NCI-H510A treated with DMSO at 0.1 percent for 48 hours (cell line): ENCODE data around the gene RAD23A.

Experiments used
- DNase-seq: peaks from one replicate; lab custom pipeline; 2025; lab: John Stamatoyannopoulos, UW

The RAD23A gene

DNA sequence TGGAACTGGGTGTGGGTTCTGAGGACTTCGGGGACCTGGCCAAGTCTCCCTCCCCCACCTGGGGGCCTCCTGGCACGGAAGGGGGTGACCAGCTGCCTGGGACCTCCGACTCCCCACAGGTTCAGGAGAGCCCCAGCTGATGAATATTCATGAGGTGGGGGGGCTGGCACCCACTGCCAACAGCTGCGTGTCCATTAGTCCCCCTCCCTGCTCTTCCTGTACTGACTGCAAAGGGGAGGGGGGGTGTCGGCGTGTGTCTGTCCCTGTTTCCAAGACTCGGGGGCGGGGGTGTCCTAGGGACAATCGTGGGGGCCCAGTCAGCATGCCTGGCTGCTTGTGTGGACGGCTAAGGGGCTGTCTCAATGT is 39.0 kb downstream of the RAD23A start:
- no peak for DNase-seq

DNA sequence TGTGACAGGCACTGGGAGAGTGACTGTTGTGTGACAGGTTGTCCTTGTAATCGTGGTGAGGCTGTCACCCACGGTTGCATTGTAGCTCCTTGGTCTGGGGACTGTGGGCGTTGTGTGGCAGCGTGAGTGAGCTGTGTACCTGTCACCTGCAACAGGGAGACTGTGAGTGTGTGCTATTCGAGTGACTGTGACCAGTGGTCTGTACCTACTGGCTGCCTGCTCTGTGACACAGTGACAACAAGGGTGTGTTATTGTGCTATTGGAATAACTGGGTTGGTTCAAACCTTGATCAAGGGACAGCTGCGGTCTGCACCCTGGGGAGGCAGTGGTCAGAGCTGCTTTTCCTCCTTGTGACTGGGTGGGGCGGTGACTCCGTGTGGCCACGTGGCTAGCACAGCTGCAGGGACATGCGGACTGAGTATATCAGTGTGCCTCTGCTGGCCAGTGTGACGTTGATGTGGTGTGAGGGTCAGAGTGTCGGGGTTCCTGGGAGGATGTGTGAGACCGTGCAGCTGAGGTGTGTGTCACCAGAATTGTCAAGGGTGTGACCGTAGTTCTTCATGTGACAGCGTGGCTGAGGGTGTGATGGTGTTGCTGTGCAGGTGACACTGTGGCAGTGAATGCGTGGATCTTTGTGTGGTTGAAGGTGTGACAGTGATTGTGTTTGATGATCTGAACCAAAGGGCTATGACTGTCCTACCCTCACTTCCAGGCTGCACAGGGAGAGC is 39.6 kb downstream of the RAD23A start:
- peak; percentile 47 for DNase-seq

DNA sequence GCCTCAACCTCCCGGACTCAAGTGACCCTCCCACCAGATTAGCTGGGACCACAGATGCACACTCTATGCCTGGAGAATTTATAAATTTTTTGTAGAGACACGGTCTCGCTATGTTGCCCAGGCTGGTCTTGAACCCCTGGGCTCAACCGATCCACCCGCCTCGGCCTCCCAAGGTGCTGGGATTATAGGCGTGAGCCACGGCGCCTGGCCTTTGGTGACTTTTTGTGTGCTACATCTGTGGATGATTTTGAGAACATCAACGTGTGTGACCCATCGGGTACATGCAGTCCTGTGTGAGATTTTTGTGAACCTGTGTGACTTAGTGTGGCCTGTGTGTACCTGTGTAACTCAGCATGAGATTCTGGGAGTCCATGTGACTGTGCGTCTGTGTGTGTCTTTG is 41.1 kb downstream of the RAD23A start:
- DNase-seq: no peak

DNA sequence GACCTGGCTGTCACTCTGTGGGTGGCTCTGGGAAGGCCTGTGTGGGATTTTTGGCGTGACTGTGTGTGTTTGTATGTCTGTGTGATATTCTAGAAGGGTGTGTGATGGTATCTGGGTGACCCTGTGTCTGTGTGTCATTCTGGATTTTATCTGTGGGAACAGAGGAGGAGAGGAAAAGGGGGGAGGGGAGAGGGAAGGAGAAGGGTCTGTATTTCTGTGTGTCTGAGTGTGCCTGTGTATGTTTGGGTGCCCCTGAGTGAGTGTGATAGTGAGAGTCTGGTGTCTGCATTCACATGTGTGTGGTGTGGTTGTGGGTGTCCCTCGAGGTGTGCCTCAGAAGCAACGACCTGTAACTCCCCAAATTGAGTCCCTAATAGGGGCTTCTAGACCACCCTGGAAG is 41.5 kb downstream of the RAD23A start:
- DNase-seq: no peak

DNA sequence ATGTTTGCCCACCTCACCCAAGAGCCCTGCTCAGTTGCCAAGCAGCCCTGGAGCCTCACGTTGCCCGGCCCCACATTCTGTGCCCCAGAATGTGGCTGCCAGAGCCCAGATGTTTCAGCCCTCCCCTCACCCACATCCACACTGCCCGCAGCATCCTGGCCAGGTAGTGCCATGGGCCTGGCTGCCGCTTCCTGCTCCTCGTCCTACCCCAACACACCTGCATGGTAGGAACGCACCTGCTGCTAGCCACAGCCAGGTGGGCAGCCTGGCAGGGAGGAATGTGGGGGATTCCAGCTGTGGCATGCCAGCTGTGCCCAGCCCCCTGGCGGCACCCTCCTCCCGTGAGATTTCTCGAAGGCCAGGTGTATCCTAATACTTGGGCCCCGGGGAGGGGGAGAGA is 42.1 kb downstream of the RAD23A start:
- DNase-seq: peak; percentile 19

DNA sequence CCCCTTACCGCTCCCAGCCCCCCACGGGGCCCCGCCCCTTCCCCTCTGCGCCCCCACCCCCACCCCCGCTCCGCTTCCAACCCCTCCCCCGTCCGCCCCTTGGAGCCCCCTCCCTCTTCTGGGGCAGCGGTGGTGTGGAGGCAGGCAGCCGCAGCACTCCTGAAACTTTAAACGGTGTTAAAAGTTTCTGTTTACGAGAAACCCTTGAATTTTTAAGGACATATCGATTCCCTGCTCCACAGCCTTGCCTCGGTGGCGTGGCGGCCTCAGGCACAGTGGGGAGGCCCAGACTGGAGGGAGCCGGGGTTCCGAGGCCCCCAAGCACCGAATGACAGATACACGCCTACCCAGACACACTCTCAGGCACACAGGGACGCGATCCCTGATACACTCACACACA is 44.8 kb downstream of the RAD23A start:
- DNase-seq: no peak

DNA sequence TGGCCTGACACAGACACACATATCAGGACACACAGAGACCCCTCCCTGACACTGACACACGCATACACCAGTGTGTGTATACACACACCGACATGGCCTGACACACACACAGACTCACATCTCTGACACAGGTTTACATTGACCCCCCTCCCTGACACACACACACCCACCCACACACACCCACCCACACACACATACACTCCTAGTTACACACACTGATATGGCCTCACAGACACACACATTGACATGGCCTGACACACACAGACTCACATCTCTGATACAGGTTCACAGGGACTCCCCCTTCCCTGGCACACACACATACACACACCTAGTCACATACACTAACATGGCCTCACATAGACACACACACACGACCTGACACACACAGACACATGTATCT is 45.2 kb downstream of the RAD23A start:
- no peak for DNase-seq

DNA sequence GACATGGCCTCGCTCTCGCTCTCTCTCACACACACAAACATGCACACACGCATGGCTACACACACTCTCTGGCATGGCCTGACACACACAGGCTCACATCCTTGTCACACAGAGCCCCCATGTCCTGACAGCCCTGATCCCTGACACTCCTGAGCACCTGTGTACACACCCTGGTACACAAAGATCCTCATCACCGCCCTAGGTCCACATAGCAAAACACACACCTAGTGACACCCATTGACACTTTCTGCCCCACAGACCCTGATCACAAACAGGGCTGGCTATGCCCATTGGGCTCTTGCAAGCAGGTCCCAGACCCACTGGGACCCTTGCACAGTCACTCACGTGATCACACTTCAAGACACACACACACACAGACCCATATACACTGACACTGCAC is 45.6 kb downstream of the RAD23A start:
- no peak for DNase-seq

DNA sequence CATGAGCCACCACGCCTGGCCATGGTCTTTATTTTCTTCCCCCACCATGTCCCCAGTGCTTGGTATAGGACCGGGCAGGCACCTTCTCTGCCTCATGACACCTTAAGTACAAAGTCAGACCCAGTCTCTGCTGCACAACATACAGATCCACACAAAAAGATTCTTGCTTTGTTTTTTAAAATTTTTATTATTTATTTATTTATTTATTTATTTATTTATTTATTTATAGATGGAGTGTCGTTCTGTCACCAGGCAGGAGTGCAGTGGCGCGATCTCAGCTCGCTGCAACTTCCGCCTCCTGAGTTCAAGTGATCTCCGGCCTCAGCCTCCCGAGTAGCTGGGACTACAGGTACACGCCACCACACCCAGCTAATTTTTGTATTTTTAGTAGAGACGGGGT is 47.1 kb downstream of the RAD23A start:
- no peak for DNase-seq

DNA sequence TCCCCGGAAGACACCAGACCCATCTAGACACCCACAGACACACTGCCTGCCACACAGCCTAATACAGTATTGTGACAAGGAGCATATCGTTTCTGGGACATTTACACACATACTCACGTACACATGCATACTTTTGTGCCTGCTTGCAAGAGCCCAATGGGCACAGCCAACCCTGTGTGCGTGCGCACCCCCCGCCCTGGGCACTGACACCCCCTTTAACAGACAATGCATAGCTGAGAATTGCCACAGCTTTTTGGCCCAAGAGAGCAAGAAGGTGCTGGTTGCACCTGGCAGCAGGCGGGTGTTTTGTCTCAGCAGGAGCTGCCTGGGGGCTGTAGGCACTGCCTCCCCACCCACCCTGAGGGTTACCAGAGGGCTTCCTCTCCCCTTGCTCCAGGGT is 47.9 kb downstream of the RAD23A start:
- no peak for DNase-seq

DNA sequence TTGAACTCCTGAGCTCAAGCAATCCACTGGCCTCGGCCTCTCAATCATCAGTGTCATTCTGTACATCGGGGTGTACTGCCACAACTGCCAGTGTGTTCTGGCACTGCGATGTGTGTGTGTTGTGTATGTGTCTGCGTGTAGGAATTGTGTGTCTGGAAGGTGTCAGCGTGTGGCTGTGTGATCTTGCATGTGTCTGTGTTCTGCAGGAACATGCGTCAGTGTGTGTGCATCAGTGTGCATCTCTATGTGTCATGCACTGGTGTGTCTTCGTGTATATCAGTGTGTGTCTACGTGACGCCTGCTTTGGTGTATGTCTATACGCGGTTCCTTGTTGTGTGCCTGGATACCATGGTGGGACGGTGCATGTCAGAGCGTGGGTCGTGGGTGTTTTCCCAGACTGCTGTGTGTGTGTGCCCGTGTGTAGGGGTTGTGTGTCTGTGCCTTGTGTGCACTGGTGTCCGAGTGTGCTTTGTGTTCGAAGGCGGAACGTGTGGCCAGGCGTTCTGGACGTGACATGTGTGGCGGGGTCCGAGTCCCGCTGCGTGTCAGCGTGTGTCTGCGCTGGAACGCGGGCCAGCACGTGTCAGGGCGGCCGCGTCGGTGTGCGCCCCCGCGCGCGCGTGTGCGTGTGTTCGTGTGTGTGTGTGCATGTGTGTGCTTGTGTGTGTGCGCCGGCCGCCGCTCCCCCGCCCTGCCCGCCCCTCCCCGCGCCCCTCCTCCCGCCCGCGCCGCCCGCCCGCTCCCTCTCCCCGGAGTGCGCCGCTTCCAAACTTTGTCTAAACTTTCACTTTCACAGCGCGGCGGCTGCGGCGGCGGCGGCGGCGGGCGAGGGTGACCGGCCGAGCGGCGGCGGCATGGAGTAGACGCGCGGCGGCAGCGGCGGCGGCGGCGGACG is 49.3 kb downstream of the RAD23A start, which contains the start of gene NFIX:
TSS of gene NFIX (plus strand) at position 775 of the 895 bp plus-strand sequence. CDS start 363 bp downstream, outside the sequence.
- peak; percentile 6 for DNase-seq

DNA sequence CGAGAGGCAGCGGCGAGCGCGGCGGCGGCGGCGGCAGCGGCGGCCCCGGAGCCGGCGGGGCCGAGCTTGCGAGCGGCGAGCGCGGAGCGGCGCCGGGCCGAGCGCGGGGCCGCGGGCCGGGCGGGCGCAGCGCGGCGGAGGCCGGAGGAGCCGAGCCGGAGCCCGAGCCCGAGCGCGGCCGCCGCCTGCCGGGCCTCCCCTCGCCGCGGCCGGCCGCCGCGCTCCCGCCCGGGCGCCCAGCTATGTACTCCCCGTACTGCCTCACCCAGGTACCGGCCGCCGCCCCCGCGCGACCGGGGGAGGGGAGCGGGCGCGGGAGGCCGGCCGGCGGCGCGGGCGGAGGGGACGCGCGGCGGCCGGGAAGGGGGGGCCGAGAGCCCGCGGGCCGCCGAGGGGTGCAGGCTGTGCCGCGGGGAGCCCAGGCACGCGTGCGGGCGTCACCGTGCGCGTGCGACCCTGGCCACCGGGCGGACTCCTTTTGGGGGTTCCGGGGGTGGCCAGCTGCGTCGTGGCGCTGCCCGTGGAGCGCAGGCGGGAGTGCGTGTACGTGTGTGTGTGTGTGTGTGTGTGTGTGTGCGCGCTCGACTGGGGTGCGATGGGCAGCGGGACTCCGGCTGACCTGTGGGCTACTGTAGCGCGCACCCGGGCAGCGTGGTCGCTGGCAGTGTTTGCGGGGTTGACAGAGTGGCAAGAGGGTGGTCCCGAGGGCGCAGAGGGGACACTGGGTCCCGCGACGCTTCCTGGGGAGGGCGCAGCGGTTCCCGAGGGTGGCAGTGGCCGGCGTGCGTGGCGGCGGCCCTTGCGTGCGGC is 50.1 kb downstream of the RAD23A start:
- no peak for DNase-seq

DNA sequence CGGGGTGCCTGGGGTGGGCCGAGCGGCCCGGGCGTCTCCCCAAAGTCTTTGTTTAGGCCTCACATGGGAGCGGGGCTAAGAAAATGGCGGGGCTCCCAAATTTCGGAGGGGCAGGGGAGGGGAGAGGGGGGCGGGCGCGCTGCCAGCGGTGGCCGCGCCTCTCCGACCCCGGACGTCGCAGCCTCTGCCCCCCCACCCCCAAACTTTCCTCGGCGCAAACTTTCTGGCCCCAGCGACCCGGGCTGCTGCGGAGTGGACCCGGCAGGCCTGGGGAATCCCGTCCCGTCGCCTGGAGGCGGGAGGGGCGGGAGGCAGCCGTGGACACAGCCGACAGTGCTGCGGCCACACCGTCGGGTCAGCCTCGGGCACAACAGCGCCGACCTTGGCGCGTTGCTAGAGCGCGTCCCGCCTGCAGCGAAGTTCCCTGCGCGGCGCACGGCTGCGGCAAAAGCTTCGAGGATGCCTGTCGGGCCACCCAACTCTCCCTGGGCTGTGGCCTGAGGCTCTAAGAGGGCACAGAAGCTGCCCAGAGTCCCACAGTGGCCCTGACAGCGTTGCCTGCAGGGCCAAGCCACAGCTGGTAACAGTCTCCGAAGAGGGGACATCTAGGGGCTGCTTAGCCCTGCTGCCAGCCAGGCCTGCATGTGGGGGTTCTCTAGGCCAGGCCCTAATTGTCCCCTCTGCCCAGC is 50.9 kb downstream of the RAD23A start:
- DNase-seq: no peak

DNA sequence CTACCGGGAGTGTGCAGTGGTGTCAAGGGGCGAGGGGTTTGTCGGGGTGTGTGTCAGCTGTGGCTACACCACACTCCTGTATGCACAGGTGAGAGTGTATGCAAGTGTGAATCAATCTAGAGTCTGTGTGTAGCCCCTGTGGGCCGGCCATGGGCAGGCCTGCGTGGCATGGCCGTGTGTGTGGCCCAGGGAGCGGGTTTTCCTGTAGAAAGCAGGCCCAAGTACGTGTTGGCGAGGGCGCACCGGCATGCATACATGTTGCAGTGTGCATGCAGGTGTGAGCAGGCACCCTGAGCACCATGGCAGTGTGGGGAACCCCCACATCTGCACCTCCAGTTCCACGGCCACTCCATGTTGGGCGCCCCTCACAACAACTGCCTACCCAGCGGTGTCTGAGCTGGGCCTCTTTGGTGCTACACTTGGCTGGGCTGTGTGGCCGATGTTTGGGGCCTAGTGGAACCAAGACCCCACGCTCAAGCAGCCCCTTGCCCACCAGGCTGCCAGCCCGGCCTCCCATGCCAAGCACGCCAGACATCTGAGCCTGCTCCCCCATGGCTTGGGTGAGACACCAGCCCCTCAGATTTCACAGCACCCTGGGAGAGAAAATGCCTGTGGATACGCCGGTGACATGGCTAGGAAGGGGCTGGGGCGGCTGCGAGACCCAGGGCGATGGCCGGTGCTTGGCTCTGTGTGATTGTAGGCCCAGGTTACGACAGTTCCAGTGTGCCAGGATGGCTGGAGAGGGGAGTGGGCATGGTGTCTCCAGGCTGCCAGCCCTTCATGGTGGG is 51.7 kb downstream of the RAD23A start:
- DNase-seq: no peak

DNA sequence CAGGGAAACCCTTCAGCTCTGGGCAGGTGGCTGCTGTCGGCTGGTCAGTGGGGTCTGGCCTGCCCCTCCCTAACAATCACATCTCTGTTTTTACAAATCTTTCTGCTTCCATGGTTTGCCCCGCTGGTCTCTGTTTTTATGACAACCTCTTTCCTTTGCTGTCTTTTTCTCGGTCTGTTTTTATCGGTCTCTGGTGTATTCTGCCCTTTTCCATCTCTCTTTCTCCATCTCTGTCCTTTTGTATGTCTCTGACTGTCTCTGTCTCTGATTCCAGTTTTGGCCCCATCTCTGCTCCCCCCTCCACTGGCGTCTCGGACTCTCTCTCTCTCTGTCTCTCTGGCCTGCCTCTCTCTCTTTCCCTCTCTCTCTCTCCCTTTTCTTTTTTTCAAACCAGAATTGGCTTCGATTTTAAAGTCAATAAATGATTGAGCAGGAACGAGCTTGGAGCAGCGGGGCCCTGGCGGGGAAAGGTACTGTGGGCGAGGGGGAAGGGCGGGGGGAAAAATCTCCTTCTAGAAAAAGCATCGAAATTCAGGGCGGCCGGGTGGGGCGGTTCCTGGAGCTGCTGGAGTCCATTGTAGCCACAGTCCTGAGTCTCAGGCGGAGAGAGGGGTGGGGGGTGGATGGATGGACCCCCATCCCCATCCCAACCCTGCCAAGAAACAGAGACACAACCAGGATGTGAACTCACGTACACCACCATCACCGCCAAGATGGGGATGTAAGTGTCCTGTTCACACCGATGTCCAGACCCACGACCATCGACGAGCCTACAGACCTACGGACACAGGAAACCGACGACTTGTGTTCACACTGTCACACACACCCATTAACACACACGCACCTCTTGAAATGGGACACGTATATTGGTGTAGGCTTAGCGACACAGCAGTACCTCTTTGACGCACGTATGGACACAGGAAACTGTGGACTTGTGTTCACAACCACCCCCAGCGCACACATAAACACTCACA is 52.6 kb downstream of the RAD23A start:
- no peak for DNase-seq

DNA sequence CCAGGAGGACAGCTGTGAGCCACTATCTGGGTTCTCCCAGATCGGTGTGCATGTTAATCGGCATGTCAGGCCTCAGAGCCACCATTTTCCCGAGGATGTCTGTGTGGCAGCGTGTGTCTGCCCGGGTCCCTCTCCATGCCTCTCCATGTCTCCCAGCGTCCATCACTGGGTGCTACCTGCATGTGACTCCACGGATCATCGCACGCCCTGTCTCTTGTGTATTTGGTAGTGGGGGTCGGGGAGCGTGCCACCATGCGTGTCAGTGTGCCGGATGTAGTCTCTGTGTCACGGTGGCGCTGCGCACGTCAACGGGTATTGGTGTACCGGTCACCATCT is 55.5 kb downstream of the RAD23A start:
- no peak for DNase-seq

DNA sequence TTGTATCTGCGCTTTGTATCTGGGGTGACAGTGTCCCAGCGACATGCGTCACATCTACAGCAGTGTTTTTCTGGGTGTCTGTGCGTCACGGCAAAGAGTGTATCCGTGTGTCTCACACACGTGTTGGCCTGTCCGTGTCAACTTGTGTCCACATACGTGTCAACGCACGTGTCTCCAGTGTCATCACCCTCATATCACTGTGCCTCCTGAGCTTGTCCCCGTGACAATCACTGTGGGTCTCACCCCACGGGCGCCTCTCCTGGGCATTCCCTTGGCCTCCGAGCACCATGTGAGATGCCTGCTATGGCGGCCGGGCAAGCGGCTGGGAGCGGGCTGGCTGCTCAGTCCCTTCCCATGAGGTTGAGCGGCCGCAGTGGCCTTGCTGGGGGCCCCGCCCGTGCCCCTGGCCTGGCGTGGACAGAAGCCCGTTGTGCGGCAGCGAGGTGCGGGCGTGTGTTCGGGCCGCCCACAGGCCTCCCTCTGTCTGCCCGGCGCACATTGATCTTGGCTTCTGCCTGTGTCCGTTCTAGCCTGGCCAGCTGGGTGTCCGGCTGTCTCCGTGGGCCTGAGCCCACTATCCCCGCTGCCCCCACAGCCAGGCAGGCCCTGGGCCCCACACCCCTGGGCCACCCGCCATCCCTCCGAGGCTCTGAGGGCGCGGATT is 56.0 kb downstream of the RAD23A start:
- no peak for DNase-seq

DNA sequence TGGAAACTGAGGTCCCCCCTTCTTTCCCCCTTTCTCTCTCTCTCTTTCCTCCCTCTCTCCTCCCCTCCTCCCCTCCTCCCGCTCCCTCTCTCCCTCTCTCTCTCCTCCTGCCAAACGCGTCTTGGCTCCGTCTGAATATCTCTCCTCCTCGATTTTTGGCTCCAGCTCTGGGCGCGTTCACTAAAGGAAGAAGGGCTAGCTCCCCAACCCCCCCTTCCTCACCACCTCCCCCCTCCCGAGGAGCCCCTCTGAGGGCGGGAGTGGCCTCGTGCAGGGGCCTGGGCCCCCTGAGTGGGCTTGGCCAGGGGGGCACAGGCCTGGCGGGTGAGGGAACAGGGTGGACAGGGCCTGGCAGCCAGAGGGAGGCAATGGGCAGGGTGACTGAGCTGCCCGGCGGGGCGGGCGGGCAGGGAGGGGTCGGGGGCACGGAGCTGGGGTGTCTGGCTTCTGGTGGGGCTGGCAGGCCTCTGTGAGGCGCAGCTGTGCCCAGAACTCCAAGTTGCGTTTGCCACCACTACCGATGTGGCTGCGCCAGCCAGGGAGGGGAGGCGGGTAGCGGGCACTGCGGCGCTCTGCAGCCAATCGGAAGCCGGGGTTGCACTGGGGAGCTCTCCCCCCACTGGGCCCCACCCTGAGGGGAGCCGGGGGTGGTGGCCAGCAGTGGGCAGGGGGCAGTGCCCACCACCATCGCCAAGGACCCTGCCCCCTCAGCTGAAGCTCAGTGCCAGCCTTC is 56.7 kb downstream of the RAD23A start:
- DNase-seq: no peak

DNA sequence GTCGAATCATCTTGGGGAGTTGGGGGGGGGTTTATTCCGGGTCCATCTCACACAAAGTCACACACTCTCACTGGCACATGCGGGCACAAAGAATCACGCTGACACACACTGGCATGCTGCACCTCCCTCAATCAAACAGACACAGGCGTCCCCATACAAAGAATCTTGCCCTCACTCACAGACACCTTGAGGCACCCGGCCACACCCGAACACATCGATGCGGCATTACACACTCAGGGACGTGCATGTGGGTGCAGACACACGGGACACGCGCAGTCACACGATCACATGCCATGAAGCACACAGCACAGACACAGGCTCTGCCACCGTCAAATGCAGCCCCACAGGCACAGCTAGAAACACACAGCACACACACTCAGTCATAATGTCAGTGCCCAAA is 57.4 kb downstream of the RAD23A start:
- no peak for DNase-seq
